Fibroblast of upper back skin (primary cell): ENCODE results near the gene ZNF615.
A peak's percentile ranks its signal among the peaks of the same experiment; 100 is the strongest.
"Not testable (repeated sequence)": the region's sequence is repeated elsewhere in the genome, so short reads cannot be mapped to it uniquely, and the experiment has no call there.

Experiments
- DNase-seq: peaks from one replicate; pipeline ENCODE4 v3.0.0-alpha.2; 2013

The ZNF615 gene

DNA sequence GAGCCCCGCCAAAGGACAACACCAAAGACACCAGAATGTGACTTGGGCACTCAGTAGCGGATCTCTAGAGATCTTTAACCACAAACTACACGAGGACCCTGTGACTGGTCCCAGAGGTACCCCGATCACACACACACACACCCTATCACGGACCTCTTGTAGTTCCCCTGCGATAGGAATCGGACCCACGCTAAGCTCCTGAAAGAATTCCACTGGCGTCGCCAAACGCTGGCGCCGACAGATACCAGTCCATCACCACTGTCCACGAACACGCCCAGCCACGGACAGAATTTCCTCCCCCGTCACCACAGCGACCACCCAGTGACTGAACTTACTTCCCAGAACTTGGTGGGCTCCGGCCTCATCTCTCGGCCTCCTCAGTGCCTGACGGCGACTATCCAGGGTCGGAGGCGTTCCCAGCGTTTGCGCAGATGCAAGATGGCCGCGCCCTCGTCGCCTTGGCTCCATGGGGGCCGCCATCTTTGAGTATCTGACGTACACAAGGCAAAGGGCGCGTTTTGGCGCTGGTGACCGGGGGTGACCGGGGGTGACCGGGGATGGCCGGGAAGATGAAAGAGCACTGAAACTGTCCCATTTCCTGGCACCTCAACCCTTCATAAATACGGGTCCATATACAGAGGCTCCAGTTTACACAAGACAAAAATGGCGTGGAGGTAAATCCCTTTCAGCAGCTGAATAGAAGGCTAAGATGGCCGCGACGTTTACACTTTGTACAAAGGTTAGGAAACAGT lies at the start of gene ZNF615:
Gene ZNF615 (minus strand): TSS at position 406 of the 752 bp plus-strand sequence. CDS start 4,500 bp downstream, outside the sequence.
- peak; percentile 83 for DNase-seq

DNA sequence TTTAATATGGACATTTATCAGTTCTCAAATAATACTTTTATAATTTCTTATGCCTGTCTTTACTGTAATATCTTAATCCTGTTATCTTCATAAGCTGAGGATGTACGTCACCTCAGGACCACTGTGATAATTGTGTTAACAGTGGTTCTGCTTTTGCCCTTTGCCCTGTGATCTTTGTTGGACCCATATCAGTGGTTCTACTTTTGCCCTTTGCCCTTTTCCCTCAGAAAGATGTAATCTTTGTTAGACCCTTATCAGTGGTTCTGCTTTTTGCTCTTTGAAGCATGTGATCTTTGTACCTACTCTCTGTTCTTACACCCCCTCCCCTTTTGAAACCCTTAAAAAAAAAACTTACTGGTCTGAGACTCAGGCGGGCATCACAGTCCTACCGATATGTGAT lies 48.5 kb upstream of the ZNF615 start:
- not testable (repeated sequence) for DNase-seq

DNA sequence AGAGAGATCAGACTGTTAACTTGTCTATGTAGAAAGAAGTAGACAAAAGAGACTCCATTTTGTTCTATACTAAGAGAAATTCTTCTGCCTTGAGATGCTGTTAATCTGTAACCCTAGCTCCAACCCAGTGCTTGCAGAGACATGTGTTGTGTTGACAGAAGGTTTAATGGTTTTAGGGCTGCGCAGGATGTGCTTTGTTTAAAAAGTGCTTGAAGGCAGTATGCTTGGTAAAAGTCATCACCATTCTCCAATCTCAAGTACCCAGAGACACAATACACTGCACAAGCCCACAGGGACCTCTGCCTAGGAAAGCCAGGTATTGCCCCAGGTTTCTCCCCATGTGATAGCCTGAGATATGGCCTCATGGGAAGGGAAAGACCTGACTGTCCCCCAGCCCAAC lies 43.7 kb upstream of the ZNF615 start:
- not testable (repeated sequence) for DNase-seq

DNA sequence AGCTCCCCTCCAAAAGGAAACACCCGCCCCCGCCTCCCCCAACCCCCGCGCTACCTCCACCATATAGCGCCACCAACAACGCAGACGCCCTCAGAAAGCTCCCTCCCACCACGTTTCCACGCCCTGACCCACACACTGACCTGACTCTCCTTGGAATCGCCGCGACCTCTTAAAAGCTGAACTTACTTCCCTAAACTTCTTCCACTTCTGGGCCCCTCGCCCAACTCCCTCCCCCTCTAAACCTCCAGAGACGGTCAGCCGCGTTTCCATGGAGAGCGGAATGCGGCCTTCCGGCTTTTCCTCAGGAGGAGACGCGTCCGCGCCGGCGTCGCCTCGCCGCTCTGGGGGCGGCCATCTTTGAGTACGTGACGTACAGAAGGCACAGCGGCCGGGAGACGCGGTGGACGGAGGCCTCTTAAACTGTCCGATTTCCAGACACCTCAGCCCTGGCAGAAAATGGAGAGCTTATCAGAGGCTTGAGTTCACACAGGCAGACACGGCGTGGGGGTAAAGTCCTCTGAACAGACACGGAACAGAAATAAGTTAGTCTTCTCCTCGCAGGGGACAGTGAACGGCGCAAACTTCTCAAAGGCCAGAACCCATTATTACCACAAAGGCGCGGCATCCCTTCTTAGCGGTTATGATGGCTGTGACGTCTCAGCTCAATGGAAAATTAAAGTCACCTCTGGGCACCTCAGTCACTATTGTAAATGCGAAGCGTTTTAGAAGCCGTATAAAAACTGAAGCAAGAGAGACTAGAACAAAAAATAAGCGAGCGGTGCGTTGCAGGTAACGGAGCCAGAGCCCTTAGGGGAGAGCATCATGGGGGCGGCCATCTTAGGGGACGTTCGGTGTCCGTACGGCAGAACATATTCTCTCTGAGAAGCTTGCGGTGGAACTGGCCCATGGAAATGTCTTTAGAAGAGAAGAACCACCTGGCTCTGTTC lies 40.8 kb upstream of the ZNF615 start, which contains the start of gene ZNF432:
Gene ZNF432 (minus strand): TSS at position 284 of the 947 bp plus-strand sequence. CDS start 1,970 bp downstream, outside the sequence.
- DNase-seq, result peak; percentile 91

DNA sequence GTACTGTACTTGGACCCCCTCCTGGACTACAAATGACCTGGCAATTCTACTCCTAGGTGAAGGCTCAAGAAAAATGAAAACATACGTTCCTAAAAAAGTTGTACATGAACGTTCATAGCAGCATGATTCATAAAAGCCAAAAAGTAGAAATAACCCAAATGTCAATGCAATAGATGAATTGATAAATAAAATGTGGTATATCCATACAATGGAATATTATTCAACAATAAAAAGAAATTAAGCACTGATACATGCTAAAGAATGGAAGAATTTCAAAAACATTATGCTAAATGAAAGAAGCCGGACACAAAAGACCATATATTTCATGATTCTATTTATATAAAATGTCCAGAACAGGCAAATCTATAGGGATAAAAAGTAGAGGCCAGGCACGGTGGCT lies 31.2 kb upstream of the ZNF615 start:
- DNase-seq, result no peak

DNA sequence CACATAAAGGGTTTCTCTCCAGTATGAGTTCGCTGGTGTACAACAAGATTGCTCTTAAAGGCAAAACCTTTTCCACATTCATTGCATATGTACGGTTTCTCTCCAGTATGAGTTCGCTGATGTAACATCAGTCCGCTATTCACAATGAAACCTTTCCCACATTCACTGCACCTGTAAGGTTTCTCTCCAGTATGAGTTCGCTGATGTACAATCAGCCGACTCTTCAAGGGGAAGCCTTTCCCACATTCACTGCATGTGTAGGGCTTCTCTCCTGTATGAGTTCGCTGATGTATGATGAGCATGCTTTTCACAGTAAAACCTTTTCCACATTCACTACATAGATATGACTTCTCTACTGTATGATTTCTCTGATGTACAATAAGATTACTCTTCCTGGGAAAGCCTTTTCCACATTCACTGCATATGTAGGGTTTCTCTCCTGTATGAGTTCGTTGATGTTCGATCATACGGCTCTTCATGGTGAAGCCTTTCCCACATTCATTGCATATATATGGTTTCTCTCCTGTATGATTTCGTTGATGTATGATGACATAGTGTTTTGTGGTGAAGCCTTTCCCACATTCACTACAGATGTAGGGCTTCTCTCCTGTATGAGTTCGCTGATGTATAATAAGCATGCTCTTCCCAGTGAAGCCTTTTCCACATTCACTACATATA lies 26.2 kb upstream of the ZNF615 start:
- DNase-seq, result no peak

DNA sequence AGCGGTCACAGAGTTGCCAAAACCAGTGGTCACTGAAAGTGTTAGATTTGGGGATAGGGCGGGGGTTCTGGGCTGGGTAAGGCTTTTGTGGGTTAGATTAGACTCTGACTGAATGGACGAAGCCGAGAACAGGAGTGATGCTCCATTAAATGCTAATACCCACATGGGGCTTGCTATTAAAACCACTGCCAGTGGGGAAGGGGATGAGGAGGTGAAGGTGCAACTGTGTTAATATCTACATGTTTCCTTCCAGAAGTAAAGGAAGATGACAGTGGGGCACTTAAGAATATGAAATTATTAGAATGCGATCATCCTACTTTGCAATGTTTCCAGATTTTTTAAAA lies 20.7 kb upstream of the ZNF615 start:
- peak; percentile 5 for DNase-seq

DNA sequence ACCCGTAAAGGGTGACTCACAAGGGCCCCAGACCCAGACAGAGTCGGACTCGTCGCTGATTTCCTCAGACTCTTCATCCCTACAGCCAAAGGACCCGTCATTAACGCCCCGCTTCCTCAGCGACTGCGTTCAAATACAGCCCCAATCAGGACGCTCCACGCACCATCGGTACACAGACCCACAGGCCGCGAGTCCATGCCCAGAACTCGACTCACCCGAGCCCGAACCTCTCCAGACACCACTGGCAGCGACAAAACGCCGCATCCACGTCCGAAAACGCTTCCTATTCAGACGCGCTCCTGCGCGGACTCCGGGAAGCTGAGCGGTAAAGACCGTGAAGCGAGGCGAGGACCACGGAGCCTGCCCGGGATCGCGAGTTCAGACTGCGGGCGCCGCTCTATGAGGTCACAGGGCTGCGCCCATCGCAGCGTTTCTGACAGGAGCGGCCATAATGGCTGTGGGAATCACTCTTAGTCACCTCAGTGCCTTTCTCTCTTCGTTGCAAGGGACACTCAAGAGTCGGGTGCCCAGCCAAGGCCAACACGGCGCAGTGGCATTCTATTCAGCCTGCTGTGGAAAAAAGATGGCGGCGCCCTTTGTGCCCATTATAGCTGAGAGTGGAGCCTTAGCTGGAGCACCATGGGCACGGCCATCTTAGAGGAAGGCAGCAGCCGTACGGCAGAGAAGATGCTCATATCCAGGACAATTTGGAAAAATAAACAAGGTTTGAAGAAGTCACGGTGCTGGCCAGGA lies 20.2 kb upstream of the ZNF615 start, which contains the start of gene ZNF614:
Gene ZNF614 (minus strand): TSS at position 353 of the 753 bp plus-strand sequence. CDS start 2,634 bp downstream, outside the sequence.
- DNase-seq, result peak; percentile 83

DNA sequence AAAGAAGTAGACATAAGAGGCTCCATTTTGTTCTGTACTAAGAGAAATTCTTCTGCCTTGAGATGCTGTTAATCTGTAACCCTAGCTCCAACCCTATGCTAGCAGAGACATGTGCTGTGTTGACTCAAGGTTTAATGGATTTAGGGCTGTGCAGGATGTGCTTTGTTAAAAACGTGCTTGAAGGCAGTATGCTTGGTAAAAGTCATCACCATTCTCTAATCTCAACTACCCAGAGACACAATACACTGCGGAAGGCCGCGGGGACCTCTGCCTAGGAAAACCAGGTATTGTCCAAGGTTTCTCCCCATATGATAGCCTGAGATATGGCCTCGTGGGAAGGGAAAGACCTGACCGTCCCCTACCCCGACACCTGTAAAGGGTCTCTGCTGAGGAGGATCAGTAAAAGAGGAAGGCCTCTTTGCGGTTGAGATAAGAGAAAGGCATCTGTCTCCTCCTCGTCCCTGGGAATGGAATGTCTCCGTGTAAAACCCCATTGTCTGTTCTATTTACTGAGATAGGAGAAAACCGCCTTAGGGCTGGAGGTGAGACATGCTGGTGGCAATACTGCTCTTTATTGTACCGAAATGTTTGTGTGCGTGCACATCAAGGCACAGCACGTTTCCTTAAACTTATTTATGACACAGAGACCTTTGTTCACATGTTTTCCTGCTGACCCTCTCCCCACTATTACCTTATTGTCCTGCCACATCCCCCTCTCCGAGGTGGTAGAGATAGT lies 18.4 kb upstream of the ZNF615 start:
- DNase-seq, result not testable (repeated sequence)

DNA sequence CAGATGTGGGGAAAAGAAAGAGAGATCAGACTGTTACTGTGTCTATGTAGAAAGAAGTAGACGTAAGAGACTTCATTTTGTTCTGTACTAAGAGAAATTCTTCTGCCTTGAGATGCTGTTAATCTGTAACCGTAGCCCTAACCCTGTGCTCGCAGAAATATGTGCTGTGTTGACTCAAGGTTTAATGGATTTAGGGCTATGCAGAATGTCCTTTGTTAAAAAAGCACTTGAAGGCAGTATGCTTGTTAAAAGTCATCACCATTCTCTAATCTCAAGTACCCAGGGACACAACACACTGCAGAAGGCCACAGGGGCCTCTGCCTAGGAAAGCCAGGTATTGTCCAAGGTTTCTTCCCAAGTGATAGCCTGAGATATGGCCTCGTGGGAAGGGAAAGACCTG lies 16.5 kb upstream of the ZNF615 start:
- not testable (repeated sequence) for DNase-seq

DNA sequence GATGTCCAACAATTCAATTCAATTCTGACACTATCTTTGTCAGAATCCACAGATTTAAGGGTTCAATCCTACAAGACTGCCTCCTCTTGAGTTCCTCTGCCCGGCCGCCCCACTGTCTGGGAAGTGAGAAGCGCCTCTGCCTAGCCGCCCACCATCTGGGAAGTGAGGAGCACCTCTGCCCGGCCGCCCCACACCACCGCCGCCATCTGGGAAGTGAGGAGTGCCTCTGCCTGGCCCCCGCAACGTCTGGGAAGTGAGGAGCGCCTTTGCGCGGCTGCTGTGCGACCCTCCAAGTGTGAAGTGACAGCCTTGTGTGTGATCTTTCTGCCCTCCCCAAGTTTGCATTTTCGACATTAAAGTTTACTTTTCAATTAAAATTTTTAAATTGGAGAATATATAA lies 14.2 kb upstream of the ZNF615 start:
- DNase-seq, result no peak

DNA sequence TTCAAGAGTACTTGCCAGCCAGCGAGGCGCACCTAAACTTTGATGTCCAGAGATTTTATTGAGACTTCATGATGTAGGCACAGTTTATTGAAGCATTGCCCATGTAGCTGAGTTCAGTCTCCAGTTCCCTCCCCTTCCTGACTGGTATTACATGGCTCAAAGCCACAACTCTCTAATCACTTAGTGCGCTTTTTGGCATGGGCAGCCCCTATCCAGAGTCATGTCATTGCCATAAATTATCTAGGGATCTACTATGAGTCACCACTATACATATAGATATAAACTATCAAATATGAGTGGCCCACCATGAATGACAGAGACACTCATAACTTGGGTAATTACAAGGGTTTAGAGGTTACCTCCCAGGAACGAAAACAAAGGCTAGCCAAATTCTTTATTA lies 12.5 kb upstream of the ZNF615 start:
- DNase-seq, result no peak

DNA sequence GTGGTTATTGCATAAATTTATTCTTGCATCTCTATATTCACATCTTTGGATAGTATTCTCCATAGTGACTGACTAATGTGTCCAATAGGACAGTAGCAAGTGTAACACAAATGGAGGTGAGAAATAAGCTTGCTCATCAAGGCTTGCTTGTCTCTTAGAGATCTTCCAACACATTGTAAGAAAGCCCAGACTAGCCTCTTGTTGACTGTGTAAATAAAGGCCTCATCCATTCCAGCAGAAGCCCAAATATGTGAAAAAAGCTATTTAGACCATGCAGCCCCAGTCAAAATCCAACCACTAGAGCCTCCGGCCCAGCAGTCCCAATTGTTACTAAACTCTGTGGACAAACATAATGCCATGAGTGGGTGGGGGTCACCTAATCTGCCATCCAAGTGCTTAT lies 2.7 kb upstream of the ZNF615 start:
- DNase-seq, result no peak

DNA sequence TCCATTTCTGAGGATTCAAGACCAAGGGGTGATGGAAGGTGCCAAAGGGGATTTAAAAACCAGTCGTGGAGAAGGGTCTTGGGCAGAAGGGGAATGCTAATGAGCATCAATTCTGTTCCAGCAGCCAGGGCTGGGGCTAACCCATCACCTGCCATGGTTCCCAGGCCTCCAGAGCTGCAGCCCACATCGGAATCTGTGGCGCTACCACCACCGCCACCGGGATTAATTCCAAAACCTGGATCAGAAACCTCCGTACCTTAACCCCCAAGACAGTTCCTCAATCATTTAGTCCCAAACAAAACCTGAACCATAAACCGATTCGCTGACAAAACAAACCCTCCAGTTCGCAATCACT lies 583 bp downstream of the ZNF615 start:
- DNase-seq, result no peak

DNA sequence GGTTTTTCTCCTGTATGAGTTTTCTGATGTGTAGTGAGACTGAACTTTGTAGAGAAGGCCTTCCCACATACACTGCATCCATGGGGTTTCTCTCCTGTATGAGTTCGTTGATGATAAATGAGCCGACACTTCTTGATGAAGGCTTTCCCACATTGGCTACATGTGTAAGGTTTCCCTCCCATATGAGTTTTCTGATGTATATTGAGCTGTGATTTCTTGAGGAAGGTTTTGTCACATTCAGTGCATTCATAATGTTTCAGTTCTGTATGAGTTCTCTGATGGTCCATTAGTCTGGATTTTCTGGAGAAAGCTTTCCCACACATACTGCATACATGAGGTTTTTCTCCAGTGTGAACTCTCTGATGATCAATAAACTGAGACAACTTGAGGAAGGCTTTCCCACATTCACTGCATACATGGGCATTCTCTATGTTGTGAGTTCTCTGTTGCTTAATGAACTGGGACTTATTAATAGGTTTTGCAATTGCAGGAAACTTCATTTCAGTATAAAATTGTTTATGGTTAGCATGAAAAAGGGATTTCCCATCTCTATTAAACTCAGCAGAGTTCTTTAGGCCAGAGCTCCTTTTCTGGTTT lies 13.9 kb downstream of the ZNF615 start:
- no peak for DNase-seq

DNA sequence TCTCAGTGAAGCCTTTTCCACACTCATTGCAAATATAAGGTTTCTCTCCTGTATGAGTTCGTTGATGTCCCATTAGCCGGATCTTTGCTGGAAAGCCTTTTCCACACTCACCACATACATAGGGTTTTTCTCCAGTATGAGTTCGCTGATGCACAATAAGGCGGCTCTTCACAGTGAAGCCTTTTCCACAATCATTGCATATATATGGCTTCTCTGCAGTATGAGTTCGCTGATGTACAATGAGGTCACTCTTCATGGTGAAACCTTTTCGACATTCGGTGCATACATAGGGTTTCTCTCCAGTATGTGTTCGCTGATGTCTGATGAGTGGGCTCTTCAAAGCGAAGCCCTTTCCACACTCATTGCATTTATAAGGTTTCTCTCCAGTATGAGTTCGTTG lies 14.6 kb downstream of the ZNF615 start:
- DNase-seq, result no peak

DNA sequence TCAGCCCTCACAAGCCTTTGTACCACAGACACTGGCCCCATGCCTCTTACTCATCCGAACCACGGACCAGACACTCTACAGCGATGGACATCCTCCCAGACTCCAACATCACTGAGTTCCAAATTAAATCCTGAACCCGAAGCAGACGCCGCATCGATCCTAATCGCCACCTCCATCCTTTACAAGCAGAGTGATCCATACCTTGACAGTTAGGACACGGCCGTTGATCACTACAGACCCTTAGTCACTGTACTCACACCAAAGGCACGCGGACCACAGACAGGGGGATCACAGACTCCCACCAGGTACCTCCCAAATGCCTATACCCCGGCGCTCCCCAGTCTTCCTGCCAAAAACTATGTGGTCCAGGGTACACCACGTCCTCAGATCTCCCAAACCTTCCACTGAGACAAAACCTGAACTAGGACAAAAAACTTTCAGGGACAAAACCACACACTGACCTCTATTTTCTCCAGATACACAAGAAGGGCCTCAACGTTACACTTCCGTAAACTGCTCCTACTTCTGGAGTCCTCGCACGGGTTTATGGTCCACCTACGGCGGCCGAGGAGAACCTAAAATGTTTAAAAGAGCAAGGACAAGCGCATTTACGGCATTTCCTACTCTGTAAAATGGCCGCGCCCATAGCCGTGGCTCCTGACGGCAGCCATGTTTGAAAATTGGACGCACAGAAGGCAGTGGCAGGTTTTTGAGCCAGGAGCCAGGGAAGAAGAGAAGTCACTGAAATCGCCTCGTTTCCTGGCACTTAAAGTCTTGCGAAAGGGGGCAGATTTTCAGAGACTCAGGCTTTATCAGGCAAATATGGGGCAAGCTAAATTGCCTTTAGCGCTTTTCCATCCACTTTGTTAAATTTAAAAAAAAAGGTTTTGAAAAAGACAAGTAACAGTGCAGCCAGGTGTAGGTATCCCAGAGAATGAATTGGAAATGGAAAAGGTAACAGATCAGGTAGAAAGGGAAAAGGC lies 21.4 kb downstream of the ZNF615 start, which contains the start of gene ZNF350:
Gene ZNF350 (minus strand): TSS at position 532 of the 983 bp plus-strand sequence. CDS start 12,480 bp downstream, outside the sequence.
- peak; percentile 94 for DNase-seq

DNA sequence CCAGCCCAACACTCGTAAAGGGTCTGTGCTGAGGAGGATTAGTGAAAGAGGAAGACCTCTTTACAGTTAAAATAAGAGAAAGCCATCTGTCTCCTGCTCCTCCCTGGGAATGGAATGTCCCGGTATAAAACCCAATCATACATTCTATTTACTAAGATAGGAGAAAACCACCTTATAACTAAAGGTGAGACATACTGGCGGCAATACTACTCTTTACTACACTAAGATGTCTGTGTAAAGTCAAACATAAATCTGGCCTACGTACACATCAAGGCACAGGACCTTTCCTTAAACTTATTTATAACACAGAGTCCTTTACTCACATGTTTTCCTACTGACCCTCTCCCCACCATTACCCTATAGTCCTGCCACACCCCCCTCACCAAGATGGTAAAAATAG lies 24.6 kb downstream of the ZNF615 start:
- DNase-seq, result no peak

DNA sequence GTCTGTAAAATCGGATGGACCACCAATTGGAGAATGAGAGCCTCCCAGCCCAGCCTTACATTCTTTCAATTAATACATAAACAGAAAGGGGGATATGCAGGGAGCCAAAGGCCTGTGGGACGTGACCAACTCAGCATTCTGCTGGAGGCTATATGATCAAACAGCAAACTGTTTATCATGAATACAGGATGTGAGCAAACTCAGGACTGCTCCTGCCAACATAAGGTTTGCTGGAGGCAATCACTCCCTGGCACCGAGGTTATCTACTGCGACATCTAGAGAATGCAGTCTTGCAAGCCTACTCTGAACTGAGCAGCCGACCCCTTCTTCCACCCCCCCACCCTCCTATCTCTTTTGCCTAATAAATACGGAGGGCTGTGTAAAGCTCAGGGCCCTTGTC lies 27.1 kb downstream of the ZNF615 start:
- DNase-seq, result not testable (repeated sequence)
